CD1c-positive myeloid dendritic cell (primary cell): ENCODE results near the gene AGPS.
"Not testable (repeated sequence)": the region's sequence is repeated elsewhere in the genome, so short reads cannot be mapped to it uniquely, and the experiment has no call there.

ENCODE experiments used
- DNase-seq: peaks from one replicate; pipeline ENCODE4 v3.0.0-alpha.2; 2016; ENCODE audit errors: extremely low spot score

Gene AGPS

DNA sequence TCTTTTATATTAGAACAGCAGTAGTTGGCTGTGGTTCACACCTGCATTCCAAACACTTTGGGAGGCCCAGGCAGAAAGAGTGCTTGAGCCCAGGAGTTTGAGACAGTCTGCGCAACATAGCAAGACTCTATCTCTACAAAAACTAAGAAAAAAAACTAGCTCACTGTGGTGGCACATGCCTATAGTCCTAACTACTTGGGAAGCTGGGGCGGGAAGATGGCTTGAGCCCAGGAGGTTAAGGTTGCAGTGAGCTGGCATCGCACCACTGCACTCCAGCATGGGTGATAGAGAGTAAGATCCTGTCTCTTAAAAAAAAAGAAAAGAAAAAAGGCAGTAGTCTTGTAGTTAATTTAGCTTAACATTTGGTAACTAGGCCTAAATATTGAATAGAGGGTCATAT lies 136.6 kb downstream of the AGPS start:
- DNase-seq: no peak

DNA sequence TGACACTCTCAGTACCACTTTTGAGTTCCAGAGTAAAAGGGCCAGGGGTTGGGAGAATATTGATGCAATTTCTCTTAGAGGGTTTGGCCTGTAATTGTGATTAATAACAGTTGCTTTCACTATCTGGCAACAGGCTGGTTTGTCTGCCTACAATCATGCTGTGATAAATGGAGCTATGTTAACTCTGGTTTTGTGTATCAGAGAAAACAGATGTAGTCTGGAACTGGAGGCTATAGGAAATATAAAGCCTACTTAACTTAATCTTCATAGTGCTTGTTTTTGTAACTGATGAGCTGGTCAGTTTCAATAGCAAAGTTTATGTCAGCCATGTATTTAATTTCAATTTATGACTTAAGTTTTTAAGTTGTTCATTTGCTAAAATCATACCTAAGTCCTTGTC lies 138.0 kb downstream of the AGPS start:
- DNase-seq: no peak

DNA sequence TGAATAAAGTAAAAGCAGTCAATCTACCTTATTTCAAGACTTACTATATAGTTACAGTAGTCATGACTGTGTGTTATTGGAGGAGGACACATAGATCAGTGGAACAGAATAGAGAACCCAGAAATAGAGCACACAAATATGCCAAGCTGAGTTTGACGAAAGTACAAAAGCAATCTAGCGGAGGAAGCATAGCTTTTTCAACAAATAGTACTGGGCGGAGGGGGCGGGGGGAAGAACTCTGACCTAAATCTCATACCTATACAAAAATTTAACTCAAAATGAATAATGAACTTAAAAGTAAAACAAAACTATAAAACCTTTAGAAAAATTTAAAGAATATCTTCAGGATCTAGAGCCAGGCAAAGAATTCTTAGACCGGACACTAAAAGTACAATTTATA lies 139.1 kb downstream of the AGPS start:
- DNase-seq: no peak

DNA sequence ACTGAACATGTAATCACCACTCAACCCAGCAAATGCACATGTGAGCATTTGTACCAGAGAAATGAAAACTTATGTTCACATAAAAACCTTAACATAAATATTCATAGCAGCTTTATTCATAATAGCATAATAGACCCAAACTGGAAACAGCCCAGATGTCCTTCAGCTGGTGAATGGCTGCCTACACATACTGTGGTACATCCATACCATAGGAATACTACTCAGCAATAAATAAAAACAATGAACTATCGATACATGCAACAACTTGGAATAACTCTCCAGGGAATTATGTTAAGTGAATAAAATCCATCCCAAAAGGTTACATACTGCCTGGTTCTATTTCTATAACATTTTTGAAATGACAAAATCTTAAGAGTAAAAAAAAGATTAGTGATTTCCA lies 140.0 kb downstream of the AGPS start:
- DNase-seq: no peak

DNA sequence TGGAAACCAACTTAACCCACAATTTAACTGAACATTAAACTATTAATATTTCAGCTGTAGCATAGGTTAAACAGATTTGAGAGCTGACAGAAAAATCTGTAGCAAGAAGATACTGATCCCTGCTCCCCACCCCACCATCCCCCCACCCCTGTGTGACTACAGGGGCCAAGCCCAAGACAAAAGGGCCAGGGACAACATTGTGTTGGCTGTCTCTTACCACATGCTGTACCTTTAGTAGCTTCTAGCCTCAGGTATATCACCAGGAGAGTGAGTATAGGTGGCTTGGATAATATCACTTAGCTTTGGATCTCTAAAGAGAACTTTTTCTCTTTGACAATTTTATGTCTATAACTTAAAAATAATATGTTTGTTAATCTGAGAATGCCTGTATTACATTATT lies 140.7 kb downstream of the AGPS start:
- no peak for DNase-seq

DNA sequence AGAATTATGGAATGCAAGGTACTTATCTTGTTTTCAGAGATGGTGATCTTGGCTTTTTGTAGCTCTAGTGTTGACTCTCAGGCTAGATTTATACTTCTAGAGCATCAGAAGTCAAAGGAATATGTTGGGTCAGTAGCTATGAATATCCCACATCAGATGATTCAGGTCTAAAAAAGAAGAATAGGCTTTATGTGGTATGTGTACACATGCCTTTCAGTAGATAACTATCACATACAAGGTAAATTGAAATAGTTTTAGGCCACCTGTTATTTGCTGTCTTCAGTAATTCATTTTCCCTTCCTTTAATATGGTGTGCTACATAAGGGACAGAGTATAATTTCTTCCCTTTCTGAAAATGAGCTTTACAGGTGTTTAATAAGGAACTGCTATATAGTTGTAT lies 142.4 kb downstream of the AGPS start:
- no peak for DNase-seq

DNA sequence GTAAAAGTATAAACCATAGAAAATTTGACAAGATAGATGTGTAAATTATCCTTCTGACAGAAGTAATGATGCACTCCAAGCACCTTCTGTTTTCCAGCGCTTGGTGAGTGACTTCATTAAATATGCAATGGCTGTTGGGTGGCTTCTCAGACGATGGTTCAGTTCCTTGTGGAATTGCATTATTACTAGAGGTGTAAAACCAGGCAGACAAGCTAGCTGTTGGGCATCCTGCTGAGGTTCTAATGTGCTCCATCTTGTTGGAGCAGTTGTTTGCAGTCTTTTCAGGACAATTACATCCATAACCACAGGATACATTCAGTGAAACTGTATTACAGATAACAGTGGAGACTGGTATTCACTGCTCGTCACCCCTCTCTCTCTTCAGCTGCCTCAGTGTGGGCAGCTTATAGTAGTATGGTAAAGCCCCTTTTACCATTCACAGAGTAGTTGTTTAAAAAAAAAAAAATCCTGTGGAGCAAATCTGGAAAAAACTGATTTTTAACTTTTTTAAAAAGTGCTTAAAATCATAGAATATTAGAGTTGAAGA lies 143.5 kb downstream of the AGPS start:
- no peak for DNase-seq

DNA sequence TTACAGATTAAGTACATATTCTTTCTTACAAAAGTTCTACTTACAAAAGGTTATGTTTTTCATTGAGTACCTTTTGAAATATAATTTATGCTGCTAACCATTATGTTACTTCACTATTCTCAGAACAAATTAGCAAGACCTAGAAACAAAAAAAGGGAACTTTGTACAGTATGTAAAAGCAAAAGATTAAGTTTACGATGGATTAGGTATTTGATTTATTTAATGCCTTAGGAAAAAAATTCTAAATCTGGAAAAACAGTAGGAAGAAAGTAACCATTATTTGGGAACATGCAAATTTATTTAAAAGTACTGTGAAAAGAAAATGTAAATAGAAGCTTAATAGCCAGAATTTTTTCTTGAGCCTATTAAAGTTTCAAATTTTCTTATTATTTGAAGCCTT lies 144.6 kb downstream of the AGPS start:
- DNase-seq: no peak

DNA sequence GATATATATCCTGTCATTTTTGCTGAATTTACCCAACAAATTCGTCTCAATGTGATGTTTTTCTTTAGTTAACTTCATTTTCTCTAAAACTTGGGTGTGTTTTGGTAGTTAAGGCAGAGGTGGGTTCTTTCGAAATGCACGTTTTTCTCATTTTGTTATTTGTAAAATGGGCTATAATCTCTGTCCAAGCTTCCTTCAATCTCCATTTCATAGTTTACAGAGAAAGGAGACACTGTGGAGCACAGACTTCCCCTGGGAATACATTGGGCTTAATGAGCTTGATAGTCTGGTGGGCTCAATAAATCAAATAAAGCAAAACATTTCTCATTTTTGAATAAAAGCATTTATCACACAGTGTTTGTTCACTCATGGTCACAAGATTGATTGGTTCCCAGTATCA lies 145.1 kb downstream of the AGPS start:
- DNase-seq: no peak

DNA sequence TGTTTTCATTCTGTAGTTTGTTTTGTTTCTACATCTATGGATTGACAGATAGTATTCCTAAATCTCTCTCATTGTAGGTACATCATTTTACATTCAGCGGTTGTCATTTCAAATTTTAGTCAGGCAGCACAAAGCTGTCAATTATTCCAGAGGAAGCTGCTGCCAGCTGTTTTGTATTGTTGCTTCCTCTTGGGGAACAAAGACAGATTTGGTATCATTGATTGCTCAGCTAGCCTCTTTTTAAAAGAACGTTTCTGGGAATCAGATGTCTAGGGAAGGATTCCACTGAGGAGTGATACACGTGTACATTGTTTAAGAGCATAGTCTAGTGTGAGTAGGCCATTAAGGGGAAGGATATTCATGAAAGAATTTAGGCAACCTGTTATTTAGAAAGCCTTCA lies 145.8 kb downstream of the AGPS start:
- no peak for DNase-seq

DNA sequence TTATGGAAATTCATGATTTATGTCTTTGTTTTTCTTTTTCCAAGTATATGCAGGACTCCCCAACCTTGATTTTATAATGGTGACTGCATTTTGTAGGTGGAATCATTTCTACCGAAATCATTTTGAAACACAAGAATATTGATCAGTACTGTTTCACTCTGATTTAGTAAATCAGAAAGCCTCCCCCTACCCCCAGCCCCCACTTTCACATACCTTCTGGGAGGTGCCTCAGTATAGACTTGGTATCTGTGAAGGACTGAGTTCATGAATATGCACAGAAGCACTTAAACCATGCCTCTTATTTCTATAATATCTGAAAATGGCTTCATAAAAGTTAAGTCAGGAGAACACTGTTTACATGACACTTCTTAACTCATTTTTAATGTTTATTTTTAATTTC lies 147.7 kb downstream of the AGPS start:
- no peak for DNase-seq

DNA sequence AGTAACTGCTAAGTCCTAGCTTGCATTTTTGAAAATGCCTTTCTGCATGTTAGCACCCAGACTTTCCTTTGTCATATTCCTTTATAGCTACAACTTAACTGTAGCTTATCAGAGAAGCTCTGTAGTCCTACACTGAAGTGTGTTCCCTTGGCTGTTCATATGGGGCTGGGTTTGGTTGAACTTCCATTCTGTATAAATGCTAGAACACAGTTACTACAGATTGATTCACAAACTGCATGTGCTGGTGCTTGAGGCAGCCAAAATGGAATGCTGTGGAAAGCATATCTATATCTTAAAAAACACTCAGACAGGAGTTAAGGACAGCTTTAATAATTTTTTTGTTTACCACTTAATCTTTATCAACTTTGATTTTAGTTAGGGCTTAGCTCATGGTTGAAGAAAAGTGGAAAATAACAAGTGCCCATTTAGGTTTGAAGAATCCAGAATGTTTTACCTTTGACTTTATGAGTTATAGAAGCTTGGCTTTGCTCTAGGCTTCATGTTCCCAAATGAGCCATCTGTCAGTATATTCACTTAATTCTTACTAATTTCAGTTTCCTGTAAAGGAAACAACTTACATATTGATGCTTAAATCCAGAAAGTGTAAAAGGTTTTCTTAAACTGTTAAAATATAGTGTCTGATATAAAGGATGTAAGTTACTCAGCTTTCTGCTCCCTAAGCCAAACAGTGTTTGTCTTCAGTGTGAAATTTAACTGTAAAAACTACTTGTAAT lies 148.9 kb downstream of the AGPS start:
- no peak for DNase-seq

DNA sequence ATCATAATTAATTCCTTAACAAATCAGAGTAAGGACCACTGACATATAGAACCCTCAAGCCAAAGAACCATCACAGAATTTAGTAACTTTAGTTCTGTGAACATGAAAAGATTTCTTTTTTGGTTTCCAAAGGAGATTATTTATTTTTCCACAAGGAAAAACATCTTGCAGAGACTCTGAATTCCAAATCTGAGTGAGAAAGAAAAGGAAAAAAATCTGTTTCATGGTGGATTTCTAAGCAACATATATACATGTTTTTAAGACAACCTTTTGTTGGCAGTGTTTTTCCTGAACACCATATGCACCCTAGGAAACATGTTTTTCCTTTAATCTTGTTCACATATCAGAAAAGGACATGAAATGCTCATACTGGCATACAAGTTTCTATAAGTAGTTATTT lies 149.8 kb downstream of the AGPS start:
- no peak for DNase-seq

DNA sequence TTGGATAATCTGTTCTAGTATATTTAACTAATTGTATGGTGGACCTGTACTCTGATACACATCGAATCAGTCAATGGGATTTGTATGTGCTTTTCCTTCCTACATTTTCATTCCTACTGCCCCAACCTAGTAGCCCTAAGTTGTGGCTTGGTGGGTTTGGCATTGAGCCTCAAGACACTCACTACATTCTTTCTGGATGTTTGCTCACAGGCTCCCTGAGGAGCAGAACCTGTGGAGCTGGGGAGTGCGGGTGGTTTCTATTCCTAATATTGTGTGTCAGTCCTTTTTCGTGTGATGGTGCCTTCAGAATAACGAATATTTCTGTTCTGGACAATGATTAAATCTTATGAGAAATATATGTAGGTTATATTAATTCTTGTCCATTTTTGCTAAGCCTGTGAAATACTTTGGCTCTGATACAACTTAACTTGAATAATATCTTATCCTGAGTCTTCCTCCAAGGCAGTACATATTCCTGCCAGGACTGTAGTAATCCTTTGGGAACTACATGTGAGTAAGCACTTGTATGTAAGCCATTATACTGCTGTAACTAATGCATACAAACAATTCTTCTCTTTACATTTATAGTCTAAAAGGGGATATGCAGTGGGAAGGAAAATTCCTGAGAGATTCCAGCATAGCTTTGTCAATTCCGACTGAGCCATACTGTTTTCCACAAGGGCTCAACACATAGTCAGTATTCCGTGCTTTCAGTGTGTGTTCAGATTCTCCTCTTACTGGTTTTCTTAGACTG lies 150.6 kb downstream of the AGPS start:
- no peak for DNase-seq

DNA sequence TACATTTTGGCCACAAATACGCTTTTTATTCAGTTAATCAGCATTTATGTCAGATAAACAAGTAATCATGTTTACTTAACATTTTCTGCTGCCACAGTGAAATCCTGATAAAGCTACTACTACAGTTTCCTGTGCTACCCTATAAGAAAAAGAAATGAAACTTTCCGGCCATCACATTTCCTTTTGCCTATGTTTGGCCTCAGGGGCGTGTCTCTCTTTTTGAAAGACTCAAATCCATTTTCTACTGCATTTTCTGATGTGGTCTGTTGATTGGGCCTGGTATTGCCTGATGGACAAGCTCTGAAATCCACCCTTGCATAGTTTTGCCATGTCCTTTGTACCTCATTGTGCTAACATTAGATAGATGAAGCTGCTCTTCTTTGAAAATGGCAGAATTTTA lies 152.6 kb downstream of the AGPS start:
- no peak for DNase-seq

DNA sequence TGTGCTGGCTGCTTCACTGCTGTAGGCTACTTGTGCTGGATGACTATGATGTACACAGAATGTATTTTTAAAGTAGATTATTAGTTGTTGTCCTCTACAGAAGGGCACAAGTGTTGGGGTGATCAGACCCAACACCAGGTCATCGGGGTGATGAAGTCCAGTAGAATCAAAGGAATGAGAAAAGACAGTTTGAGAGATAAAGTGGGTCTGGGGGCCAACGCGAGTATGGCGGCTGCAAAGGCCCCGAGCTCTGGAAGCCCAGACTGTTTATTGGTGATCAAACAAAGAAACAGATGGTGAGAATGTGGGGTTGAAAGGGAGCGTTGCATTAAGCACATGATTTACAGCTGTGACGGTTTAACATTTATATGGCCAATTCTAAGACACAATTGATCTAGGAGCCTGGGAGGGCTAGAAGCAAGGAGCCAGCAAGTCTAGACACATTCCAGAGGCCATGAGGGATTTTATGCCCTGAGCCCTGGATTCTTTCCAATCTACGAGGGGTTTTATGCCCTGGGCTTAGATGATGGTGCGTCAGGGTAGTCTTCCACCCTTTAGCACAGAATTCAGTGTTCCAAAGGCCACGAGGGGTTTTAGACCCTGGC lies 153.5 kb downstream of the AGPS start:
- no peak for DNase-seq

DNA sequence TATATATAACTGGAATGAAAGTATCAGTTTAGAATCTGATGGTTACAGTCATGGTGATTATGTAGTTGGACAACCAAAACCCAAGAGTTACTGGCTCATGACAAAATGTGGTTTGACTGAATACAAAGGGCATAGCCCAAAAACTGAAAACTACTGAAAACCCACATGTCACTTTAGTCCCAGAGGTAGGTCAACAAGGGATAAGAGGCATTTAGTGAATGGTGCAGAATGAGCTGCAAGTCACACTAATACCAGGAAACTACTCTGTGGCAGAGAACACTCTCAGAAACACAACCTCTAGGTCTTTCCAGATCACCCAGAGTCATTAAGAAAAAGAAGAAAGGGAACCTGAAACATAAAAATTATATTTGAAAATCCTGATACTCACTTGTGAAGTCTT lies 154.5 kb downstream of the AGPS start:
- no peak for DNase-seq

DNA sequence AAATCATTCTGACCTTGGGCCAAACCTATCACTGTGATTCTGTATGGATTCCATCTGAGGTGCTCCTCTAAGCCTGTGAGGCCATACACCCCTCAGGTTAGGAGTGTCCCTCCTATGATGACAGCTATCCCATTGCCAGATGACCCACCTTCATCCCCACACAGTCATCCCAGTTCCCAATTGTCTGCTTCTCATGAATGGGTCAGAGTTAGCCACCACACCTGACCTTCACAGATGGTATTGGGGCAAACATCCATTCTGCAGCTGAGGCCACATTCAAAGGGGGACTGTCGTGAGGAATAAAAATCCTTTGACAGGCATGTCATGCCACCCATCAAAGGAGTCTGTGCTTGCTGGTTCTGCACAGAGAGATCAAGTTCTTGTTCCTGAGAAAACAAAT lies 155.2 kb downstream of the AGPS start:
- DNase-seq: no peak

DNA sequence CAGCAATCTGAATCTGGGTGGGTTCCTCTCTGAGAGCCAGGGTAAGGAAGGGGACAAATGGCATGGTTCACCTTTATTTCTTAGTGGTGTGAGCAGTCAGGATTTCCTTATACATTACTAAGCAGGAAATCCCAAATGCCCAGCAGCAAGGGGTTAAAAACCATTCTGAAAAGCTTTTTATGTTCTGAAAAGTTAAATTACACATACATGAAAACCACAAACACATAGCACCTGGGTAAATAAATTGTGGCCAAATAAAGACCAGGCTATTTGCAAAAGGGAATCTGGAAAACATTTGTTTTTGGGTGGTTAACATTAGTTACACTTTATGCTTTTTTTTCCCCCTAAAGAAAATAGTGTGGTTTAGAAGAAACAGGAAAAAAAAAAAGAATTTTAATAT lies 156.1 kb downstream of the AGPS start:
- no peak for DNase-seq

DNA sequence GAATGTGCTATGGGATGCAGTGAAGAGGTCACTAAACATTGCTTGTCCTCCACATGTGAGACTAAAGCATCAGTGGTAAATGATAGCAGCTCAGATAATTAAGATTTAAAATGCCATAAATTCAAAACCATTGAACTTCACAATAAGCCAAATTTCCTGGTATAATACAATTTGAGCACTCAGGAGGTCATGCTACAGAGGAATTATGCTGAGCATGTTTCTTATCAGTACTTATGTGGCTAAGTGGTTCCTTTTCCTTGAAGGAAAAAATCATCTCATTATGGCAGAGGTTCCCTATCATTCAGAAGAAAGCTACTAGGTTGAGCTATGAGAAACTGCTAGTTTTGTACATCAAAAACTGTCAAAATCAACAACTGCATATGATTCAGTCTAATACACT lies 156.6 kb downstream of the AGPS start:
- DNase-seq: no peak

DNA sequence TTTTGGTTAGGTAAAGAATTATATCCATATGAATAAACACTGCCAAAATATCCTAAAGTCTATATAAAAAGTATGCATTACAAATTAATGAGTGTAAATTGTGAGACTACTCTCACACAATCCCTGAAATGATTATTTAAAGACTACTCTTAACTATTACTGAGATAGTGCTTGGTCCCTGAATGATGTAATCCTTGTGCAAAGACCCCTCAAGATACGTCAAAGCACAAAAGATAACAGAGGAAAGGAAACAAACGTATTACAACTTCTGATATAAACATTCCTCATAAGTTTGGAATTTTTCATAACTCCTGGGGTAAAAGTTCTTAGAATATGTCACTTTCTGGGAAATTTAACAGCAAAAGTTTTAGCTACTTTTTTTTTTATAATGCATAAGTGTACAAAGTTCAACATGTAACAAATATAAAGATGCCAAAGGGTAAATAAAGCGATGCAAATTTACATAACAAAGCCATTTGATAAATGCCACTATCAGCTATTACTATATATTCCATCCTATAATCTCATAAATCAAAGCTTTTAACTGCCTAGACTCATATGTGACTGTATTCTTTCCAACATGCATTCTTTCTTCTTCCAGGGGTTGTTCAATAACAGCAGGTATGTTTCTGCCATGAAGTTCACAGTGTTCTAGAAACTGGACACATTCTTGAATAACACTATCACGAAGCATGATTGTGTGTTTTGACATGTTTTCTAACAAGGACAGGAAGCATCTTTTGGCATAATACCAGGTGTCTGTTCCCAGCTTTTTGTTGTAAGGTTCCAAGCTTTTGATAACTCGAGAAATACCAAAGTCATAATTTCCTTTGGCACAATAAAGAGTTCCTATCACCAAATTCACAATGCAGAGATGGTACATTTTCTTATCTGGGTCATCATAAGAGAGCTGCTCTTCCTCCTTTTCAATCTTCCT lies 158.0 kb downstream of the AGPS start:
- no peak for DNase-seq

DNA sequence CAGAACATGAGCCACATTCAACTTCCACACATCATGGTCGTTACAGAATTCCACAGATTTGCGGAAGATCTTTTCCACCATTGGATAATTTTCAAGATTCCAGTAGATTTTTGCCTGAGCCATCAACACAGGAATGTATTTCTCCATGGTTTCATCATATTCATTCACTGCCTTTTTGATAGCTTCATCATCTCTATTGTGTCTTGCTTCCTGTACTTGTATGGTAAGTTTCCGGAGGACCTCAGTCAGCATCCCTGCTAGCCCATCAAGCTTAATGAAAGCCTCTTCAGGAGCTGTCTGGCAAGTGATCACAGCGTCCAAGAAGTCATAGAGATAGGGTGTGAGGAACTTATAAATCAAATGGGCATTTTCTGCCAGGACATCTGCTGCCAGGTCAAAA lies 158.8 kb downstream of the AGPS start:
- not testable (repeated sequence) for DNase-seq
